Activated T-cell treated with anti-CD3 and anti-CD28 coated beads for 1 hour (primary cell): ENCODE results near the gene TRPM2.
"Not testable (repeated sequence)": the region's sequence is repeated elsewhere in the genome, so short reads cannot be mapped to it uniquely, and the experiment has no call there.

Experiments
- DNase-seq: peaks from one replicate; pipeline ENCODE4 v3.0.0-alpha.2; 2020; ENCODE audit warnings: low read depth

TRPM2 gene

DNA sequence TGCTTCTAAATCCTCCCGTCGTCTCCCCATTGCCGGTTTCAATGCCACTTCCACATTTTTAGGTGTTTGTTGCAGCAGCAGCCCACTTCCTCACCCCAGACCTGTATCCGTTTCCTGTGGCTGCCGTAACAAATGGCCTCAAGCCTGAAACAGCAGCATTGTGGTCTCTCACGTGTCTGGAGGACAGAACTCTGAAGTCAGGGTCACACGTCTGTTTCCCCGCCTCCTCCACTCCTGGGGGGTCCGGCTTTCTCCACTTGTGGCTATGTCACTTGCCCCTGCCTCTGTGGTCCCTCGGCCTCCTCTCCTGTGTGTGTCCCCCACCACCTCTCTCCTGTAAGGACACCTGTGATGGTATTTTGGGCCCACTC is 21.8 kb downstream of the TRPM2 start:
- DNase-seq: no peak

DNA sequence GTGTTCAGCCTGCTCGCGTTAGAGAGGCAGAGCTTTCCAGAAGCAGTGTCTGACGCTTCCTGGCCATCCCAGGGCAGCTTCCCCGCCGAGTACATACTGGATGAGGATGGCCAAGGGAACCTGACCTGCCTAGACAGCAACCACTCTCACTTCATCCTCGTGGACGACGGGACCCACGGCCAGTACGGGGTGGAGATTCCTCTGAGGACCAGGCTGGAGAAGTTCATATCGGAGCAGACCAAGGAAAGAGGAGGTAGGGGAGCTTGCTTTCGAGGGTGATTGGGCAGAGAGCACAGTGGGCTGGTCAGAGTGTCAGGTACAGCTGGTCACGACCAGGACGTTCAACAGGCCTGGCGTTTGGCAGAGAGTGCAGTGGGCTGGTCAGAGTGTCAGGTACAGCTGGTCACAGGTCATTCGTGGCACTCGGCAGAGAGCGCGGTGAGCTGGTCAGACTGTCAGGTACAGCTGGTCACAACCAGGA is 22.4 kb downstream of the TRPM2 start:
- DNase-seq: no peak

GRCh38 chr21:44376606-44377005 is 23.2 kb downstream of the TRPM2 start:
- DNase-seq: no peak

DNA sequence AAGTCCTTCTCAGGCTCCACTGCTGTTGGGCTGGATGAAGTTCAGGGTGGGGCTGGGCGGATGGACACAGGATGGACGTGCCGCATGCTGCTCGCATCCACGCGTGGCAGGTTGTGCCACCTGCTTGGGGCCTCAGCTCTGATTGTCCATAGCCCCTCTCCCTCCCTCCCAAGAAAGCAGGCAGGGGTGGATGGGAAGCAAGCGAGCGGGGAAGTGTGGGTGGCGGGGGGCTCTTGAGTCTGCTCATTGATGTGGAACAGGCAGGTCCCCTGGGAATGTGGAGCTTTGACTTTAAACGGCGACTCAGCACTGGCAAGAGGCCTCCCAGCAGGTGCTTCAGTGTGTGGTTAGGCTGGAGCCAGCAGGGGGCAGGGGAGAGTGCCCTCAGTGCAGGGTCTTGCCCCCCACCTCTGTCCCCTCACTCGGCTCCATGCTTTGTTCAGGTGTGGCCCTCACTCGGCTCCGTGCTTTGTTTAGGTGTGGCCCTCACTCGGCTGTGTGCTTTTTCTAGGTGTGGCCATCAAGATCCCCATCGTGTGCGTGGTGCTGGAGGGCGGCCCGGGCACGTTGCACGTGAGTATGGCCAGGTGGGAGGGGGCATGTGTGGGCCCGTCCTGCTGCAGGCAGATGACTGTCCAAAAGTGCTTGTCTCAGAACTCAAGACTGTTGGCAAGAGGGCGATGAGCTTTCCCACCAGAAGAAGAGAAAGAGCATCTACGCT is 23.9 kb downstream of the TRPM2 start:
- no peak for DNase-seq

DNA sequence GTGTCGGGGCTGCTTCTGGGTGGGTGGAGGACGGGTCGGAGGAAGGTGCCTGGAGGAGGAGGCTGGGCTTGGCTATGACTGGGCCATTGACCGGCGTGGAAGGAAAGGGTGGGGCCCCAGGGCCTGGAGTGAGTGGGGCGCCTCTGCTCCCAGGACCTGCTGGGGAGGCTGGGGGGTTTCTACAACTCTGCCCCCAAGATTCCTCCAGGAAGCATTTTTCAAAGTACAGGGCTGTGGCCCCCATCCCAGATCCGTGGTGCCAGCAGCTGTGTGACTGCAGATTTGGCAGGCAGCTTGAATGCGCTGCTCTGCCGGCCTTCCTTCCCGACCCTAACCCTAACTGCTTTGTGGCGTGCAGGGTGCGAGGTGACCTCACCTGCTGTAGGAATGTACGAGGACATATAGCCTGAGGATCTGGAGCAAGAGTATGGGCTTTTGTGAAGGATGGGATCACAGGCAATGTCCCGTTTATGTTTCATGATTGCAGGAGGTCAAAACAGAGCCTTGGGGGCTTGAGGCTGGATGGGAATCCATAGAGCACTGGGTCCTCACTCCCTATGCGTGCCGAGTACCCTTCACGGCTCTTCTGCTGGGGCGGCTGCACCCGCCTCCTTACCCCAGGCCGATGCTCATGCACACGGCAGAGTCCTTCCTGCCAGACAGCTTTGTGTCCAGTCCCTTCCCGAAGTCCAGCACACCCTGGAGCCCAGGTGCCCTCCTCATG is 24.7 kb downstream of the TRPM2 start:
- DNase-seq: no peak

DNA sequence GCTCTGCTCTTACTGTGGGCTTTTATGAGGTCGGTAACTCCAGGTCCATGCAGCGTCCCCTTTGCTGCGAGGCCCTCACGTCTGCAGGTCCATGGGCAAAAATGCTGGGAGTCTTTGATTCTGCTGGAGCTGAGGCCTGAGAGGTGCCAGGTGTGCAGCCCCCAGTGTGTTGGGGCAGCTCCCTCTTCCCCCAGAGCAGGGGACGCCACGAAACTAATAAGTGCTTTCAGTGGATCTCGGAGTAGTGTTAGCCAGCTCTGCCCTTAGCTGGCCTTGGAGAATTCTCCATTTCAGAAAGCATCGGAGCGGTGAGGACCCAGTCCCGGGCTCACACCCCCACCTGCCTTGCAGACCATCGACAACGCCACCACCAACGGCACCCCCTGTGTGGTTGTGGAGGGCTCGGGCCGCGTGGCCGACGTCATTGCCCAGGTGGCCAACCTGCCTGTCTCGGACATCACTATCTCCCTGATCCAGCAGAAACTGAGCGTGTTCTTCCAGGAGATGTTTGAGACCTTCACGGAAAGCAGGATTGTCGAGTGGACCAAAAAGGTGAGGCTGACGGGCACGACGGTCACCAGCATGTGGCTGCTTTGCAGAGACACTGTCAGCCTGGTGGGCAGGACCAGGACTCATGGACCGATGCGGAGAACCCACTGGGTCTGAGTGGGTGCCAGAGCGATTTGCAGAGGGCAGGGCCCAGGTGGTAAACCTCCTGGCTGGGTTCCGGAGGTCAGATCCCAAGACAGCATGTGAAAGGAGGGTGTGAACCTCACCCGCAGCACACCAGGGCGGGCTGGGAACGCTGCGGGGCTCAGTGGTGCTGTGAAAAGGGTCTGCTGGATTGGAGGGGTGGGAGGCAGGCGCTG is 25.5 kb downstream of the TRPM2 start:
- DNase-seq: no peak

DNA sequence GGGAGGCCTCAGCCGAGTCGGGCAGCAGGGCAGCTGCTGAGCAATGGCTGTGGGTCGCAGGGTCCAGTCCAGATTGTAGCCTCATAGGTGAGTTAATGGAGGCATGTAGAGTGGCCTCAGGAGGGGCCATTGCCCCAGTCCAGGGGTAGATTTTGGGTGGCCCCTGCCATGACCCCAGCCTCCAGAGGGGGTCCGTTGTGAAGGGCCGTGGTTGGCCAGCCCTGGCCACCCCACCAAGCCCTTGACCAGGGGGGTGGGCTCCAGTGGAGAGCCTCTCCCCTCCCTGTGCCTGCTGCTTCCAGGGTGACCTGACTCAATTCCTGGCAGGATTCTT is 26.1 kb downstream of the TRPM2 start:
- DNase-seq: no peak

DNA sequence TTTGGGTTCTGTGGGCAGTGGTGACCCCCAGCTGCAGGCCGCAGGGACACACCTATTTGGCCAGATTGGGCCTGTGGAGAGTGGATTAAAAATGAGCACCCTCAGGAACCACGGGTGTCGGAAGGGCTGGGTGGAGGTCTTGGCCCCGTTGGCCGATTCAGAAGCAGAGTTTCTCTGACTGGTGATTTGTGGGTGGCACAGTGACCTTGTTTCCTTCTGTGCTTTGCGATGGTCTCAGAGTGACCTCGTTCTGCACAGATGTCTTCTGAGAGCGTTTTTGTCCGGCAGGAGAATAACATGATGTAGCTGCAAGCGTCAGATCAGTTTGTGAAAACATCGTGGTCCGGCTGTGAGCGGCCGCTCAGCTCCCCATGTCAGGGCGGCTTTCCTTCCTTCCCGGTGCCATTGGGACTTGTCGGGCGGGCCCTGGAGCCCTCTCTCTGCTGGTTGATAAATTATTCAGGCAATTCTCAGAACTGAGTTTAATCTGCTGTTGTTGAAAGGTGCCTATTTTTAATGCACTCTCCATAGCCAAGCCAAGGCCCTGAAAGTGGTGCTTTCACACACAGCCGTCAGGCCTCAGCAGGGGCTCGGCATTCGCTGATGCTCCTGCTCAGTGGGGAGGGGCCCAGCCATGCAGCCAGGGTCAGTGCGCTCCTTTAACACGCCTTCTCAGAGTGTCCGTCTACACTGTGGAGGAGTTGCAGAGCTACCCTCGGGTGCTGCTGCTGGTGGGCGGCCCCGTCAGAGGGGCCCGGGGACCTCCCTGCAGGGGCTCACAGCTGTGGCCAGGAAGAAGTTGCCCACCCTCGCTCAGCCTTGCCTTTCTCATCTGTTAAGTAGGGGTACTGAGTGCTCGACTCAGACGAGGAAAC is 26.8 kb downstream of the TRPM2 start:
- DNase-seq: no peak

- DNase-seq: no peak
Observed at GRCh38 chr21:44380876-44381275, 27.5 kb downstream of the TRPM2 start.

- DNase-seq: no peak
Observed at GRCh38 chr21:44381874-44382273, 28.5 kb downstream of the TRPM2 start.

GRCh38 chr21:44382536-44382935 is 29.1 kb downstream of the TRPM2 start:
- no peak for DNase-seq

- no peak for DNase-seq
Observed at GRCh38 chr21:44383216-44383615, 29.8 kb downstream of the TRPM2 start.

DNA sequence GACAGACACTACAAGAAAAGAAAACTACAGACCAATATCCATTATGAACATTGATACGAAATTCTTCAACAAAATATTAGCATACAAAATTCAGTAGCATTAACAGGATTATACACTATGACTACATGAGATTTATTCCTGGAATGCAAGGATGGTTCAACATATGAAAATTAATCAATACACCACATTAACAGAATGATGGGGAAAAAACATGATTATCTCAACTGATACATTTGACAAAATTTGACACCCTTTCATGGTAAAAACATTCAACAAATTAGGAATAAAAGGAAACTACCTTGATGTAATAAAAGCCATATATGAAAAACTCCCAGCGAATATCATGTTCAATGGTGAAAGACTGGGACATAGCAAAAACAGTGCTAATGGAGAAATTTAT is 31.5 kb downstream of the TRPM2 start:
- DNase-seq: no peak

- no peak for DNase-seq
Observed at GRCh38 chr21:44389335-44389734, 35.9 kb downstream of the TRPM2 start.

DNA sequence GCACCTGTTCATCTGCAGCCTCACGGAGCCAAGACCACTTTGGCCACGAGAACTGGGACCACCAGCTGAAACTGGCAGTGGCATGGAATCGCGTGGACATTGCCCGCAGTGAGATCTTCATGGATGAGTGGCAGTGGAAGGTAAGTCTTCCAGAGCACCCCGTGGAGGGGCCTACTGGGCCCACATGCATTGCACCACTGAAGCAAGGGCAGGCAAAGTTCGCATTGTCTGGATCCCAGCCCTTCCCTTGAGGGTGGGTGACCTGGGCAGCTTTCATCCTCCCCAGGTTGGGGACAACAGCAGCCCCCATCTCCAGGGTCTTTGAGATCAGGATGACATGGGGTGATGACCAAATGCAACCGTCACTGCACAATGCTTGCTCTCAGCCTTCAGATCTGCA is 37.5 kb downstream of the TRPM2 start:
- no peak for DNase-seq

GRCh38 chr21:44391345-44392091 is 38.1 kb downstream of the TRPM2 start:
- DNase-seq: no peak

DNA sequence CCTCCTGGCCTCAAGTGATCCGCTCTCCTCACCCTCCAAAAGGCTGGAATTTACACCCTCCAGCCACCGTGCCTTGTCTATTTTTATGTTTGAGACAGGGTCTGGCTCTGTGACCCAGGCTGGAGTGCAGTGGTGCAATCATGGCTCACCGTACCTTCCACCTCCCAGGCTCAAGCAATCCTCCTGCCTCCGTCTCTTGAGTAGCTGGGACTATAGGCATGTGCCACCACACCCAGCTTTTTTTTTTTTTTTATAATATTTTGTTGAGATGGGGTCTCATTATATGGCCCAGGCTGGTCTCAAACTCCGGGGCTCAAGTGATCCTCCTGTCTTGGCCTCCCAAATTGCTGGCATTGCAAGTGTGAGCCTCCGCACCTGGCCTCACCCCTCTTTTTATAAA is 38.8 kb downstream of the TRPM2 start:
- DNase-seq: no peak

DNA sequence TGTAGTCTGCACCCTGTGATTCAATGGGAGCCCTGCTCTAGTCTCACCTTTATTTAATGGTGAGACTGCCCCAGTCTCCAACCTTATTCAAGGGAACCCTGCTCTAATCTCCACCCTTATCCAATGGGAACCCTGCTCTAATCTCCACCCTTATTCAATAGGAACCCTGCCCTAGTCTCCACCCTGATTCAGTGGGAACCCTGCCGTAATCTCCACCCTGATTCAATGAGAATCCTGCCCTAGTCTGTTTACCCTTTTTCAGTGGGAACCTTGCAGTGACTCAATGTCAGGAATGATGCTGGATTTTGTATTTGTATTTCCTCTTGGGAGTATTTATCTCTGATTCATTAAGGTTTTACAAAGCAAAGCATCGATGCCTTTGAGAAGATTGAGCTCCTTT is 39.5 kb downstream of the TRPM2 start:
- no peak for DNase-seq

GRCh38 chr21:44394733-44395132 is 41.3 kb downstream of the TRPM2 start:
- no peak for DNase-seq

- DNase-seq: no peak
Observed at GRCh38 chr21:44395260-44395659, 41.8 kb downstream of the TRPM2 start.

DNA sequence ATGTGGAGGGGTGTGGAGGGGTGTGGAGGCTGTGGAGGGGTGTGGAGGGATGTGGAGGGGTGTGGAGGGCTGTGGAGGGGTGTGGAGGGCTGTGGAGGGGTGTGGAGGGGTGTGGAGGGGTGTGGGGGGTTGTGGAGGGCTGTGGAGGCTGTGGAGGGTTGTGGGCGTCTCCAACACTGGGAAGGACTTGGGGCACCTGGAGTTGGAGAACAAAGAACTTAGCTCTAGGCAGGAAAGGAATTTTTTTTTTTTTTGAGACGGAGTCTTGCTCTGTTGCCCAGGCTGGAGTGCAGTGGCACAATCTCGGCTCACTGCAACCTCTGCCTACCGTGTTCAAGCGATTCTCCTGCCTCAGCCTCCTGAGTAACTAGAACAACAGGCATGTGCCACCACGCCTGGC is 43.4 kb downstream of the TRPM2 start:
- DNase-seq: not testable (repeated sequence)
